Panc1 (cell line): ENCODE data around the gene CASQ2. TPM values are rescaled to one million over a fixed set of nuclear protein-coding genes. Genes with fewer than 3 reads are reported as not detected.

ENCODE experiments used
- ATAC-seq: fragments of 200-7000 bp; cut with Tn5 transposase; 2 replicates; pipeline ENCODE4 v1.9.1; 2020; ENCODE audit warnings: mild to moderate bottlenecking, moderate library complexity
- BruUV-seq: library from RNA; stranded (reverse); fragments of 400-500 nt; replicated peaks from 2 replicates; lab custom pipeline; 2021; lab: Mats Ljungman, UMichigan
- CTCF ChIA-PET: fragments of 300-600 bp; sonication (Branson Sonifier 250); formaldehyde crosslinking; loops from one replicate; lab custom pipeline; 2022; ENCODE audit warnings: antibody characterized with exemption; lab: Charles Lee
- POLR2A ChIA-PET: fragments of 300-600 bp; sonication (Branson Sonifier 250); formaldehyde crosslinking; loops from one replicate; lab custom pipeline; 2022; ENCODE audit warnings: antibody characterized with exemption; lab: Charles Lee
- DNase-seq: peaks from one replicate; pipeline ENCODE4 v3.0.0-alpha.2; 2010; ENCODE audit warnings: low read depth, low spot score
- H3K27ac ChIP-seq: 2 replicates; pipeline ENCODE4 v1.5.1; 2011; ENCODE audit warnings: mild to moderate bottlenecking, low read length, inconsistent platforms
- H3K27me3 ChIP-seq: fragments of 200-500 bp; sonication (Bioruptor generic); 2 replicates; pipeline ENCODE4 v1.6.0; 2014; ENCODE audit warnings: low read length, inconsistent platforms; ENCODE audit not compliant: control insufficient read depth, insufficient read depth
- H3K36me3 ChIP-seq: fragments of 200-500 bp; sonication (Bioruptor generic); 2 replicates; pipeline ENCODE4 v1.5.1; 2014; ENCODE audit warnings: inconsistent platforms, mild to moderate bottlenecking, low read length, moderate library complexity; ENCODE audit not compliant: control insufficient read depth, insufficient read depth
- H3K4me1 ChIP-seq: 2 replicates; pipeline ENCODE4 v1.5.1; 2011; ENCODE audit warnings: inconsistent platforms, mild to moderate bottlenecking, low read length, moderate library complexity; ENCODE audit not compliant: control insufficient read depth, insufficient read depth
- H3K4me3 ChIP-seq, 2 experiments: 2 replicates each; pipeline ENCODE4 v1.5.1; 2011 to 2012; ENCODE audit warnings: low read depth in 2 of 2, low read length in 2 of 2, mild to moderate bottlenecking in 2 of 2, inconsistent platforms in 1 of 2, moderate library complexity in 1 of 2
- H3K9me3 ChIP-seq: fragments of 200-500 bp; sonication (Bioruptor generic); 2 replicates; pipeline ENCODE4 v1.5.1; 2014; ENCODE audit warnings: low read depth, mild to moderate bottlenecking, inconsistent platforms, low read length, moderate library complexity; ENCODE audit not compliant: control insufficient read depth, insufficient read depth
- CTCF ChIP-seq: fragments of 450-650 bp; IDR thresholded peaks from 2 replicates; pipeline ENCODE4 v1.5.1; 2017; ENCODE audit warnings: mild to moderate bottlenecking
- POLR2AphosphoS5 ChIP-seq: IDR thresholded peaks from 2 replicates; pipeline ENCODE4 v1.6.1; 2012; ENCODE audit warnings: mild to moderate bottlenecking, low read depth, low read length, moderate library complexity
- REST ChIP-seq, 2 experiments: IDR thresholded peaks; 2 replicates each; pipeline ENCODE4 v1.6.1; 2011 to 2012; ENCODE audit warnings: low read depth in 2 of 2, control low read depth in 1 of 2, low read length in 1 of 2, mild to moderate bottlenecking in 1 of 2, moderate library complexity in 1 of 2; ENCODE audit not compliant: insufficient read depth in 1 of 2
- SIN3A ChIP-seq: IDR thresholded peaks from 2 replicates; pipeline ENCODE4 v1.6.1; 2012; ENCODE audit warnings: low read depth, mild to moderate bottlenecking, low read length, moderate library complexity, borderline replicate concordance; ENCODE audit not compliant: insufficient read depth
- TCF7L2 ChIP-seq: IDR thresholded peaks from 2 replicates; pipeline ENCODE4 v1.6.1; 2011; ENCODE audit warnings: mild to moderate bottlenecking, low read depth, low read length, inconsistent platforms
- in situ Hi-C: cut with HindIII; loops from 2 replicates; pipeline ENCODE4 v1.10.0; 2016; ENCODE audit warnings: low sequenced_read_pairs, low pct_unique_long_range_greater_than_20kb
- intact Hi-C: fragments of 100-400 bp; cut with micrococcal nuclease; formaldehyde crosslinking; loops from one replicate; pipeline ENCODE4 v1.10.0; 2022; ENCODE audit not compliant: unreplicated experiment
- total RNA-seq: library from RNA; stranded (reverse); gene quantifications from one replicate; pipeline ENCODE4 v1.2.1, GENCODE V29; 2021; ENCODE audit not compliant: unreplicated experiment

Gene CASQ2
- total RNA-seq, 1 experiment from 2014 or later, result not detected

- H3K4me1 ChIP-seq, result no peaks in the 10 kb centered on the region
- H3K27ac ChIP-seq, result no peak overlapping the region
- TF ChIP-seq CTCF (peak; percentile 27), POLR2AphosphoS5 (no peak), SIN3A (no peak), REST (IDR thresholded peaks at IDR 0.05; ENCODE audit: insufficient read depth in 1 of 2, low read depth in 2 of 2, low read length in 1 of 2) (no peak)
- intact Hi-C loops, result loop anchor here (2.0 kb wide), 1 partner anchor 156 kb away; no protein-coding TSS in a partner anchor
- DNase-seq, result no peak
- no peak for ATAC-seq
- no TSS peak for BruUV-seq
- POLR2A ChIA-PET, result no interaction called here
- in situ Hi-C loops, result no loop called here
- no peaks in the 10 kb centered on the region for H3K9me3 ChIP-seq
- no peak overlapping the region for H3K4me3 ChIP-seq
- CTCF ChIA-PET, result interaction anchor here (0.6 to 2.2 kb wide), 2 partner anchors 156 to 240 kb away, joined by 3 to 20 read pairs; no protein-coding TSS in a partner anchor
- no peaks in the 10 kb centered on the region for H3K27me3 ChIP-seq
- no peaks in the 10 kb centered on the region for H3K36me3 ChIP-seq
These were observed 4.0 kb downstream of the CASQ2 start for GRCh38 chr1:115764541-115764940.

GRCh38 chr1:115762779-115763178, 5.7 kb downstream of the CASQ2 start:
- H3K27ac ChIP-seq, result no peak overlapping the region
- no peaks in the 10 kb centered on the region for H3K36me3 ChIP-seq
- no TSS peak for BruUV-seq
- TF ChIP-seq SIN3A (no peak), POLR2AphosphoS5 (no peak), CTCF (no peak), TCF7L2 (no peak), REST (IDR thresholded peaks at IDR 0.05; ENCODE audit: insufficient read depth in 1 of 2, low read depth in 2 of 2, low read length in 1 of 2) (no peak)
- POLR2A ChIA-PET, result no interaction called here
- CTCF ChIA-PET, result no interaction called here
- no peaks in the 10 kb centered on the region for H3K27me3 ChIP-seq
- no peak overlapping the region for H3K4me3 ChIP-seq
- no peaks in the 10 kb centered on the region for H3K4me1 ChIP-seq
- DNase-seq (no peak), ATAC-seq (no peak)
- H3K9me3 ChIP-seq, result no peaks in the 10 kb centered on the region
- intact Hi-C loops, result no loop called here
- in situ Hi-C loops, result no loop called here
